Stimulated activated CD4-positive, alpha-beta T cell treated with anti-CD3 and anti-CD28 coated beads, Interleukin-12 subunit alpha, Interleukin-12 subunit beta, amount 100 ng/mL, for 24 hours (primary cell): ENCODE measurements around the gene KRTAP4-2.
"Not testable (repeated sequence)": the region's sequence is repeated elsewhere in the genome, so short reads cannot be mapped to it uniquely, and the experiment has no call there.

Source experiments
- DNase-seq, 2 experiments: peaks; one replicate each; pipeline ENCODE4 v3.0.0-alpha.2; 2020; ENCODE audit warnings: low read depth in 2 of 2

The KRTAP4-2 gene

GRCh38 chr17:41163828-41164227, 14.2 kb downstream of the KRTAP4-2 start:
- no peak for DNase-seq

- DNase-seq, result no peak
Observed at GRCh38 chr17:41160648-41161047, 17.4 kb downstream of the KRTAP4-2 start, which contains the start of gene KRTAP4-4. Gene KRTAP4-4, minus strand, starts transcription at chr17:41160748. Its CDS starts 57 bp downstream, at chr17:41160691.

GRCh38 chr17:41160190-41160589, 17.8 kb downstream of the KRTAP4-2 start:
- DNase-seq, result not testable (repeated sequence)

GRCh38 chr17:41153856-41154255, 24.2 kb downstream of the KRTAP4-2 start:
- no peak for DNase-seq

GRCh38 chr17:41151525-41151924, 26.5 kb downstream of the KRTAP4-2 start:
- no peak for DNase-seq

GRCh38 chr17:41150026-41150425, 28.0 kb downstream of the KRTAP4-2 start:
- no peak for DNase-seq

- no peak for DNase-seq
Observed at GRCh38 chr17:41149652-41149985, 28.4 kb downstream of the KRTAP4-2 start, which contains the start of gene KRTAP4-5. Gene KRTAP4-5, minus strand, starts transcription at chr17:41149825. Its CDS starts 58 bp downstream, at chr17:41149767.

- not testable (repeated sequence) for DNase-seq
Observed at GRCh38 chr17:41148971-41149651, 28.9 kb downstream of the KRTAP4-2 start.

GRCh38 chr17:41147531-41148204, 30.4 kb downstream of the KRTAP4-2 start:
- no peak for DNase-seq

GRCh38 chr17:41145261-41145660, 32.8 kb downstream of the KRTAP4-2 start:
- no peak for DNase-seq

- no peak for DNase-seq
Observed at GRCh38 chr17:41144846-41145245, 33.2 kb downstream of the KRTAP4-2 start.

GRCh38 chr17:41141361-41141760, 36.7 kb downstream of the KRTAP4-2 start:
- no peak for DNase-seq

GRCh38 chr17:41140360-41141131, 37.5 kb downstream of the KRTAP4-2 start, which contains the start of gene KRTAP4-6:
Gene KRTAP4-6, minus strand, starts transcription at chr17:41140544. Its CDS starts 57 bp downstream, at chr17:41140487.
- no peak for DNase-seq

GRCh38 chr17:41139865-41140264, 38.2 kb downstream of the KRTAP4-2 start:
- DNase-seq, result not testable (repeated sequence)

- DNase-seq, result no peak
Observed at GRCh38 chr17:41133880-41134735, 43.9 kb downstream of the KRTAP4-2 start.

GRCh38 chr17:41131979-41132378, 46.0 kb downstream of the KRTAP4-2 start:
- no peak for DNase-seq
